ENCODE measurements around the gene CRB2.

Gene CRB2

GRCh38 chr9:123365287-123365880 lies 9.4 kb downstream of the CRB2 start:
- DNase-seq = no peak

GRCh38 chr9:123365881-123366528 lies 10.0 kb downstream of the CRB2 start:
- no peak for DNase-seq

- DNase-seq = no peak
Measured at GRCh38 chr9:123368023-123368422, 12.0 kb downstream of the CRB2 start.

- DNase-seq = no peak
Measured at GRCh38 chr9:123368536-123369153, 12.6 kb downstream of the CRB2 start.

- no peak for DNase-seq
Measured at GRCh38 chr9:123369296-123369695, 13.3 kb downstream of the CRB2 start.

- DNase-seq = no peak
Measured at GRCh38 chr9:123370108-123370507, 14.1 kb downstream of the CRB2 start.

- no peak for DNase-seq
Measured at GRCh38 chr9:123370526-123371227, 14.7 kb downstream of the CRB2 start.

- no peak for DNase-seq
Measured at GRCh38 chr9:123371228-123371584, 15.2 kb downstream of the CRB2 start.

- DNase-seq = no peak
Measured at GRCh38 chr9:123371805-123372590, 16.0 kb downstream of the CRB2 start.

- DNase-seq = peak in 2 of 3 experiments; percentile 30 to 55
Measured at GRCh38 chr9:123372766-123373446, 16.9 kb downstream of the CRB2 start.

- peak in 1 of 3 experiments; percentile 55 for DNase-seq
Measured at GRCh38 chr9:123373447-123373923, 17.5 kb downstream of the CRB2 start.

- DNase-seq = peak in 1 of 3 experiments; percentile 24
Measured at GRCh38 chr9:123373946-123374345, 17.9 kb downstream of the CRB2 start.

GRCh38 chr9:123375469-123376132 lies 19.6 kb downstream of the CRB2 start:
- no peak for DNase-seq

GRCh38 chr9:123376218-123377071 lies 20.4 kb downstream of the CRB2 start:
- DNase-seq = peak in 2 of 3 experiments; percentile 19 to 42

- DNase-seq = peak in 1 of 3 experiments; percentile 37
Measured at GRCh38 chr9:123377211-123377971, 21.4 kb downstream of the CRB2 start.

GRCh38 chr9:123378025-123378424 lies 22.0 kb downstream of the CRB2 start:
- no peak for DNase-seq

- DNase-seq = no peak
Measured at GRCh38 chr9:123378956-123379660, 23.1 kb downstream of the CRB2 start.

- no peak for DNase-seq
Measured at GRCh38 chr9:123380852-123381705, 25.1 kb downstream of the CRB2 start.
